Measurements from ENCODE around the gene RXFP4.

Gene RXFP4

DNA sequence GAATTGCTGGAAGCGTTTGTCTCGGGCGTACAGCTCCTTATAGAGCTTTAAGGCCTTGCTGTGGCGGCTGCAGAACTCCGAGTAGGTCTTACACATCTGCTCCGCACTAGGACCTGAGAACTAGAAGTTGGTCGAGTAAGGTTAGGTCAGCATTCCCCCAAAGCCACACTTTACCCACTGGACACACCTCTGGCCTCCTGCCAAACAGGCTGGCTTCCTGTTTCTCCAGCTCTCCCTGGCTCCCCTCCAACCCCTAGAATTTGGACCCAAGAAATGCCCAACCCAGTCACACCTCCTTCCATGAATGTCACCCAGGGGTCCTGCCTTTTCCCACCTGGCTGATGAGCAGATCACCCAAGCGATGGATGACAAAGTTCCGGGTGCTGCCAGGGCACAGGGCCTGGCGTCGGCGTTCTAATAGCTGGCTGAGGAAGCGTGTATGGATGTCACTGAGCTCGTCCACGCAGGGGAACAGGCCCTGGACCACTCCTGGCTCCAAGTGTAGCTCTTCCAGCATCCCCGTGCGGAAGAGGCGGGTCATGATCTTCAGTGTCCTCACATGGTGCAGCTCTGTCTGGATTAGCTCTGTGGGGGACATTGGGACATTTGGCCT, 21.3 kb downstream of the RXFP4 start:
- DNase-seq = no peak

DNA sequence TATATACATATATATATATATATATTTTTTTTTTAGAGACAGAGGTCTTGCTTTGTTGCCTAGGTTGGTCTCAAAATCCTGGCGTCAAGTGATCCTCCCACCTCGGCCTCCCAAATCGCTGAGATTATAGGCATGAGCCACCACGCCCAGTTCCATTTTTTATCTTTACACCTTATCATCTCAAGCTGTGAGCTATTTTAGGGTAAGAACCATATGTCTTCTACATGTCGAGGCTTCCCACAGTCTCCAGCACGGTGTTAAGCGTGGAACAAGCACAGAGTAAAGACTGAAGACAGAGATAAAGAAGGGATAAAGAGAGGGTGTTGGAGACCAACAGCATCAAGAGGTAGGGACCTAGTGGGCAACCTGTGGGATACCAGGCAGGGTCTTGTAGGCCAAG, 22.8 kb downstream of the RXFP4 start:
- DNase-seq = no peak

DNA sequence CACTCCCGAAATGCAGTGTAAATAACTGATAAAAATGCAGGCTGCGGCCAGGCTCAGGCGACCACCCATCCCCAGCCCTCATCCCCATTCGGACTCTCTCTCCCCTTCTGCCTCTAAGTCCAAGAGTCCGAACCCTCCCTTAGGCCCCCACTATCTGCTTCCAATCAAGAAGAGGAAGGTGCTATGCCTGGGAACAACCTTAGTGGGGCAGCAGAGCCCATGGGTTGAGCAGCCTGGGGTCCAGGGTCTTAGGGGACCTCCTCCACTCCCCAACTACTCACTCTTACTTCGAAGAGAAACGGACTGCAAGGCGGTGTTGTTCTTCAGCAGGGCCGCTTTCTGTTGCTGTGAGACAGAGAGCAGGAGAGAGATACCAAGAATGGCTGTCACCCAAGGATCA, 24.7 kb downstream of the RXFP4 start:
- no peak for DNase-seq

DNA sequence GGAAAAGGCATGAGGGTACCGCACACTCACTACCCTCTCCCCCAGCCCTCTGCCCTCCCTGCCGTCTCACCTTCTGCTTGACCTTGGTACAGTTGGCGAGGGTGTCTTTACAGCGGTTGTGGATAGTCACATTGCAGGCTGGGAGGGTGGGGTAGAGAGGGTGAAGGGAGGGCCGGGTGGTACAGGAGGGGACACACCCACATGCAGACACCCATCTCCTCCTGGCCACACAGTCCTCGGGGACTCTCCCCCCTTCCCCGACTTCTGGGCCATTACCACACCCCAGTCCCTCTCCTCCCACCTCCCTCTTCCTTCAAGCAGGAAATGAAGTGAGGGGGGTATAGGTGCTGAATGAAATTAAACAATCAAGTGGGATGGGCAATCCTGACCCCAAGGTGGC, 25.3 kb downstream of the RXFP4 start:
- DNase-seq = no peak

DNA sequence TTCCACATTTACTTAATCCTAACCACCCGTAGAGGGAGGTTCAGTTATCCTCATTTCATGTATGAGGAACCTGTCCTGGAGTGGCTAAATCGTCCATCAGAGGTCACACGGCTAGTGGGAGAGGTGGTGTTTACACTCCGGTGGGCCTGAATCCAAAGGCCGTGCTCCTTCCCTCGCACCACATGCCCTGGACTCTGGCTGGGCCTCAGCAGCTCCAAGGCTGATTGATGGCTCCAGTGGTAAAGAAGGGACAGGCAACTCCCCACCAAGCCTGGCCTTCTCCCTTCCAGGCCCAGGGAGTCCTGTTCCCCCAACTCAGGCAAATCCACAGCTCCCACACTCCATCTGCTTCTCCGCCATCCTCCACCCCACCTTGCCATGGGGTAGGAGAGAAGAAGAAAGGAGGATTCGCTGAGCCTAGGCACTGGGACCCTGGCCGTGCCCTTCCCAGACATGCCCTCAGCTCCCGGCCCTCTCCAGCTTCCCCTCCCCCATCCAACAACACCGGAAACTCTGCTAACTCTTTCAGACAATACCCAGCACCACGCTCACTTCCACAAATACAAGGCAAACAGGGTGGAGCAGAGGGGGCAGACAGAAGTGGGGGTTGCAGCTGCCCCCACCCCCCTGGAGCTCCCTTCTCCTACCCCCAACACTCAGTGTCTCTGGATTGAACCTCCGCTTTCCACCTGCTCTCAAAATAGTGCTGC, 26.1 kb downstream of the RXFP4 start:
- DNase-seq = no peak

DNA sequence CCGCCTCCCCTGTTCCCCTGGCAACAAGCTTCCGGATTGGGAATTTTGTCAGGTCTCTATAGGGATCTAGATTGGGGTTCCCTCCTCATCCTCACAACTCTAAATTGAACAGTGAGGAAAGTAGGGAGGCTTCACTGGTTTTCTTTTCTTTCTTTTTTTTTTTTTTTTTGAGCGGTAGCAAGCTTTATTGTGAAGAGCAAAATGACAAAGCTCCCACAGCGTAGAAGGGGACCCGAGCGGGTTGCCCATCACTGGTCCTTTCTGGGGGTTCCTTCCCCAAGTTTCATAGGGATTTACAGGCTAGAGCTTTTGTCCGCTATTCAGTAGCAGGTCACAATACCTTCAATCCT, 26.6 kb downstream of the RXFP4 start:
- no peak for DNase-seq

DNA sequence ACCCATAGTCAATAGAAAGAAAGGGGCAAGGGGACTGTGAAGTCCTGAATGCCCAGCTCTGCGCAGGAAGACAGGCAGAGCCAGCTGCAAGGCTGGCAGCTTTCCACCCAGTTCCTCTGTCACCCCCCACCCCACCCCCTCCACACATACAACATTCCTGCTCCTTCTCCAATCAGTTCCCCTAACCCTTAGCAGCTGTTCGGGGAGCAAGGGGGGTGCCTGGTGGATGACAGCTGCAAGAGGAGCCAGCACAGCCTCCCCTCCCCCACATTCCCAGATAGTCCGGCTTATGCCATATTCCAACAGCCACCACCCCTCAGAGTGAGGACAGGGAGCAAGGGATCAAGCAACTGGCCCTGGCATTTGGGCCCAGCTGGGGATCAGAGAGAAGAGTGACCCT, 27.2 kb downstream of the RXFP4 start:
- DNase-seq = peak; percentile 70

DNA sequence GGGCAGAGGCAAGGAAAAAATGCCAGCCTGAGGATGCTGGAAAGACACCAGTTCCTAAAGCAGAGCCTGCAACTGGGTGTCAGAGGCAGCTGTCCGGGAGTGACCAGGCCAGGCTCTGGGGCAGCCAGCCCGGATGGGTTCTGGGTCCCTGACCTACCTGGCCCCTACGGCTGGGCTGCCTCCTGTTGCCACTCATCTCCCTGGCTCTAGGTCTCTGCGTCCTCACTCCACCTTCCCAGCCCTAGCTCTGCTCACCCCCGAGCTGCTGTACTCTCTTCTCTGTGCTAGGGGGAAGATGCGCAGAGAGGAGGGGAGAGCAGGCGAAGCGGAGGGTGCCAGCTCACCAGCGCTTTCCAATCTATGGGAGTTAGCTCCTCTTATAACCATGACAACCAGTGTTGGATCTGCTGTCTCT, 27.9 kb downstream of the RXFP4 start:
- no peak for DNase-seq

DNA sequence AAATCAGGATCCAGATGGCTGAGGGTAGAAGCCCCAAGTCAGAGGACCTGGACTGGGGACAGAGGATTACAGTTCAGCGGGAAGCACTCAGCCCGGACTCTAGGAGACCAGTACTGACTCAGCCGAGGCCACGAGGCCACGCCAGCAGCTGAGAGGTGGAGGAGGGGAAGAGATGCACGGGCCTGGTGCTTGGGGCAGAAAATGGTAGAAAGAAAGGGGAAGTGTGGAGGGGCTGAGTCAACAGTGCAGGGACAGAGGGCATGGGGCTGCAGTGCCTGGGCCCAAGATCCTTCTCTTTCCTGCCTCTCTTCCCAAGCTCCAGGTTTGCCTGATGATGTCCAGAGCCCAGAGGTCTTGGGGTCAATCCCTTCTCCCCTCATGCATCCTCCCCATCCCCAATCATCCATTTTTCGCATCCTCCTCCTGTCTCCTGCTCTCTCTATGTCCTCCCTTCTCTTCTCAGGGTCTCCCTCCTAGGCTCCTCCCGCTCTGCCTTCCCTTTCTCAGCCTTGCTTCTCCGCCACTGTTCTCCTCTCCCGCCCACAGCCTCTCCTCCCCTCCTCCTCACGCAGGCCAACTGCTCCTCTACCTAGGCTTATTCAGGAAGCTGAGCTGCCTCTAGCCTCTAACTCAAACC, 29.2 kb downstream of the RXFP4 start:
- no peak for DNase-seq

DNA sequence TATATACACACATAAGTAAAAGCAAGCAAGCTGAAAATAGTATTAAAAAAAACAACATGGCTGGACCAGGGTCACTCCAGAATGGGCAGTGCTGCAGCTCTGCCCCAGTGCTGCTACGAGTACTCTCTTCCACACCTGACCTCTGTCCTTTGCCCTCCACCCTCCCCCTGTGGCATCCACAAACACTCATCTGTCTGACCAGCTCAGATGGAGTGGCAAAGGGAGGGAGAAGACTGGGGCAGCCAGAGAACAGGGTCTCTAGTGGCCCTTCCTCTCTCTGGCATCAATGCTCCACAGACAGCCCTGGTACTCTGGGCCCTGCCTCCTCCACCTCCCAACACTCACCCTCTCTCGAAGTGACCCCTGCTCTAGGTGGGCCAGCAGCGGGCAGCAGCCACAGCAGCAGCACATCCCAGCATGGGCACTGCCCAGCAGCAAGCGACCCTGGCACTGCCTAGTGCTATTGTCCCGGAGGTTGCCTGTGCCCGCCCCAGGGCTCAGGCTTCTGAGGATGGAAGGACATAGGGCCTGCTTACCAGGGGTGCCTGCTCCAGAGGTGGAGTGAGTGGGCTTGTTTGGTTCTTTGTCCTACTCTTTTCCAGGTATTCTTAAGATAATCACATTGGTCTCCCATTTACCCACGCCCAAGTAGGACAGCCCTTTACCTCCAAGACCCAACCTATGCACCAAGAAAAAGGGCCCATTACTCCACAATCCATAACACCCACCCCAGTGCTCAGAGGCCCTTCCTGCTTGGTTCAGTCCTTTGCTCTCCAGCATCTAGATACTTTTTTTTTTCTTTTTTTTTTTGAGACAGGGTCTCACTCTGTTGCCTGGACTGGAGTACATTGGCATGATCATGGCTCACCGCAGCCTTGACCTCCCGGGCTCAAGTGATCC, 30.7 kb downstream of the RXFP4 start:
- no peak for DNase-seq

DNA sequence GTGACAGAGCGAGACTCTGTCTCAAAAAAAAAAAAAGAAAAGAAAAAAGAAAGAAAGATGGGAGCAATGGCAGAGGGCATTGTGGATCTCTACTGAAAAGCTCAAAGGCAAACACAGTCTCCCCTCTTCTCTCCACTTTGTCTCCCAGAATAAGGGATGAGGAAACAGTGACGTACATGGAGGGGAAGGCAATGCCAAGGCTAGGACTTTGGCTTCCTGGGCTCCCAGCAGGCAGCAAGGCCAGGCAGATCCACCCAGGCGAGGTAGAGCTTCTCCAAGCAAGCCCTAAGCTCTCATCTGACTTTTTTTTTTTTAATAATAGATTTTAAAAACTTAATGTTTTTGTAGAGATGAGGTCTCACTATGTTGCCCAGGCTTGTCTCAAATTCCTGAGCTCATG, 32.3 kb downstream of the RXFP4 start:
- DNase-seq = no peak

DNA sequence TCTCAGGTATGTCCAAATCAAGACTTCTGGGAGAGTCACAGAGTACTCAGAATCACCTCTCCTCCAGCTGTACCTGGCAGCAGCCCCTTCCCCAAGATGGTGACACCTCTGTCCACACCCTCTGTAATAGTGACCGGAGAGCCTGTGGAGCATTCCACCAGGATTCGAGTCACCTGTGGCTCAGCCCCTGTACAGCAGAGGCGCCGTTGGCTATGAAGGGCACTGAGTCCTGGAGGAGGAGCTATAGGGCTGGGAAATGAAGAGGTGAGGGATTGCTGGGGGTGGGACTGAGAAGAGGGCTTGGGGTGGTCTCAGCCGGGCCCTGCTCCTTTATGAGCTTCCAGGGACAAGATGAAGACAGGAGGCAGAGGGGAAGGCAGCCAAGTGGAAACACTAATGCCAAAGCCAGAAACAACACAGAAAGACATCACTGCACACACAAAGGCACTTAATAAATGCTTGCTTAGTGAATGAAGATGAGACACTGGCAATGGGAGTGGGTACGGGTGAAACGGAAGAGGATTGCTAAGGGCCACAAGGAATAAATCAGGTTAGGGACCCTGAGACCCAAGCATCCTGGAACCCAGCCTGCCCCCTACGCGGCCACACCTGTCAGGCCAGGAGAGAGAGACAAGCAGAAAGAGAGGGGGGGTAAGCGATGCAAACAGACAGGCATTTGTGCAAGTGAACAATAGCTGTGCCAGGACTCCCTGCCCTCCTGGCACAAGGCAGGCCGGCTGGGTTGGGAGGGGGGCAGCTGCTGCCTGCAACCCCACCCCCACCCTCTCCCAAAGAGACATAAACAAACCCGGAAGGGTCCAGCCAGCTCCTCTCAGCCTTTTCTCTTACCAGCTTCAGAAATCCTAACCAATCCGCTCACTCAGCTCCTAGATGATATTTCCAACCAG, 33.0 kb downstream of the RXFP4 start:
- peak; percentile 71 for DNase-seq

DNA sequence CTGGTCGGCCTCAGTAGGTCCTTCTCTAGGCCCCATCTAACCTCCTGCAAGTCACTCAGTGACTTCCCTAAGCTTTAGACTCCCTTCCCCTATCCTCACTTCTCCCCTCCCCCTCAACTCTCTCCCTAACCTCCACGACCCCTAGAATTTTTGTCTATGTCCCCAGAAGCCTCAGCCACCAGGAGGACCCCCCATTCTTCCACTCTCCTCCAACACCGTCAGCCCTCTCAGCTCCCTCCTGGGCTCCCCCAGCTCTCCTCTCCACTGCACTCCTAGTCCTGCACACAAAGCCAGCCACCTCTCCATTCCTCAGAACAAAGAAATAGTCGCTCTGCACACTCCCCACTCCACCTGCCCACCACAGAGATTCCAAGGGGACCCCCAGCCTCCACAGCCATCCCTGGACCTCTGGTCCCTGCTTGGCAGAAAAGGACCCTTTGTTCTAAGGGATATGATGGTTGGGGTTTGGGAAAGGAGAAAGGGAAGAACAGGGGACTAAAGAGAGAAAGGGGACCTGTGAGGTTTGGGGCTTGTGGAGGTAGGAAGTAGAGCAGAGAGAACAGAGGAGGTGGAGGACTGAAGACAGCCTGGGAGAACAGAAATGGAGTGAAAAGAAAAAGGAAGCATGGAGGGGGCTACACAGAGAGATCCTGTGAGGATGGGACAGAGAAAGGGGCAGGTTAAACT, 34.1 kb downstream of the RXFP4 start:
- peak; percentile 20 for DNase-seq

DNA sequence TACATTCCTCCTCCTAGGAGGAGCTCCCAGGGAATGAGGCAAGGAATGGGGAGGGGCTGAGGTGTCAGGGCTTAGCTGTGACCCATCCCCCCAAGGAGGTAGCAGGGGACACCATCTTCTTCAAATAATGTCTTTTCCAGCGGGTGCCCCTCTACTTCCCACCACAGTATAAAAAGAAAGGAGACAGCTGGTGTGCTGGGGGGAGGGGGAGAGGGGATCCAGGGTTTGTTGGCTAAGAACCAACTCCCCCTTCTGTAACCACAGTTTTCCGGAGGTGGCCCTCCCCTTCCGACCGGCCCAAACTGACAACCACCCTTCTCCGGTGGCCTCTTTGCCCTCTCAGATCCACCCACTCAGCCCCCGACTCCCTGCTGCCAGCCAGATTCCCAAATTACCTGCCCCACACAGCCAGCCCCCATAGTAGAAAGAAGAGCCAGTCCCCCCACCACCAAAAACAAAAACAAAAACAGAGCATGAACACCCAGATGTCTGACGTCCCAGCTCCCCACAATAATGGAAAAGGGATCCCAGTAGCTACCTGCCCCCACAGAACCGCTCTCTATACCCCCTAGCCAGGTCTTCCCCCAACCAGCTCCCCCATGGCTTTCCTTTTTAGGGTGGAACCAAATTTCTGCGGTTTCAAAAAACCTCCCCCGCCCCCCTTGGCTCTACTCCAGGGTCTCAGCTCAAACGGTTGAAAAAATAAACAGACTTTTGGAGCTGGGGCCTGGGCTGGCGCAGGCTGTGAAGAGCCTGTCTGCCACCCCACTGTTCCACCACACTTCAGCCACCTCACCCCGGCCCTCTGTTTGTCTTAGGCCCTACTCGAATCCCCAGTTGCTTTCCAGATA, 34.8 kb downstream of the RXFP4 start:
- peak; percentile 89 for DNase-seq

DNA sequence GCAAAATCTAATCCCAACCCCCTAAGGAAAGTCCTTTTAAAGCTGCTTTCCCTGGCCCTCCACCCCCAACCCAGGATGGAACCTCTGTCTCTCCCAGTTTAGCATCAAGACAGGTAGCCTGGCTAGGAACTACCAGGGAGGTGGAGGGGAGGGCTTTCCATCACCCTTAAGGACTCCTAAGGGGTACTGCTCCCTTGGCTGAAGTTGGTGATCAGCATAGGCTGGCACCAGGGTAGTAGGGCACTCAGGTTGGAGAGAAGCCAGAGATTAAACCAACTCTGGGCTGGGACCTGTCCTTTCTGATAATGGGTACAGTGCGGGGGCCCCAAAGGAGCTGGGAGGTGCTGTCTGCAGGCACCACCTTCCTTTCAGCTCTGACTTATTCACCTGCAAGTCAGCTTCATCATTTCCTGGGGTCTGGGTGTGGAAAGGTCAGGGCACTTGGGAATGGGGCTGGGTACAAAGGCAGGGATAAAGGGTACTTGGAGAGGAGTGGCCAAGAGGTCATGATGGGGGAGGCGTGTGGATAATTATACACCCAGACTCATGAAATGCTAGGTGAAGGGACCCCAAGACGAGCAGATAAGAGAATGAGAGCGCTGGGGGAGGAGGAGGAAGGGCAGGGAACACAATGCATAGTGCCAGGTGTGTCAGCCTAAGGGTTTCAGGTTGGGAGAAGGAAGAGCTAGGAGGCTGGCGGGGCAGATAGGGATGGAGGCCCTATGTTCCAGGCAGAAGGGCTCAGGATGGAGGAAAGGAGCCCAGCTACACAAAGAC, 35.7 kb downstream of the RXFP4 start:
- DNase-seq = peak; percentile 41

DNA sequence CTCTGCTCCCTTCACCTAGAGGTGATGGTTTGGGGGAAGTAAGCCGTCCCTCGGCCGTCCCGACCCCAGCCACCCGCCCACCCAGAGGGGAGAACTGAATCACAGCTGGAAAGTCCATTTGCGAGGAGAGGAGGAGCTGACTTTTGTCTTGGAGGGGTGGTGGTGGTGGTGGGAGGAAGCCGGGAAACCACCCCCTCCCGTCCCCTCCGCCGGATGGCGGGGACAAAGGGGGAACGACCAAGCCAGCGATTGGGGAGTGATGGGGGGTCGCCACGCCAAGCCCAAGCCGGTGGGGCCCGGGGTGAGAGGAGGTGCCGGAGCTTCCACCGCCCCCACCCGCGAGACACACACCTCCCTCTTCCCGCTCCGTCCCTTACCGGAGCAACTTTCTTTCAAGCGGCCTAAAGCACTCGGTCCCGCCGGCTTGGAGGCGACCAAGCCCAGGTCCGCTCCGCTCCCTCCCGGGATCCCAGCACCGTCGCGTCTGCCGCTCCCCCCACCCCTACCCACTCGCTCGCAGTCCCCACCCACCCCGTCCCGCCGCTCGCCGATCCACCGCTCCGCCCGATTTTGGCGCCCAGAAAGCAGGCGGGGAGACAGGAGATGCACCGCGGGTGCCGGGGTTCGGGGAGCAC, 36.4 kb downstream of the RXFP4 start:
- peak; percentile 41 for DNase-seq

DNA sequence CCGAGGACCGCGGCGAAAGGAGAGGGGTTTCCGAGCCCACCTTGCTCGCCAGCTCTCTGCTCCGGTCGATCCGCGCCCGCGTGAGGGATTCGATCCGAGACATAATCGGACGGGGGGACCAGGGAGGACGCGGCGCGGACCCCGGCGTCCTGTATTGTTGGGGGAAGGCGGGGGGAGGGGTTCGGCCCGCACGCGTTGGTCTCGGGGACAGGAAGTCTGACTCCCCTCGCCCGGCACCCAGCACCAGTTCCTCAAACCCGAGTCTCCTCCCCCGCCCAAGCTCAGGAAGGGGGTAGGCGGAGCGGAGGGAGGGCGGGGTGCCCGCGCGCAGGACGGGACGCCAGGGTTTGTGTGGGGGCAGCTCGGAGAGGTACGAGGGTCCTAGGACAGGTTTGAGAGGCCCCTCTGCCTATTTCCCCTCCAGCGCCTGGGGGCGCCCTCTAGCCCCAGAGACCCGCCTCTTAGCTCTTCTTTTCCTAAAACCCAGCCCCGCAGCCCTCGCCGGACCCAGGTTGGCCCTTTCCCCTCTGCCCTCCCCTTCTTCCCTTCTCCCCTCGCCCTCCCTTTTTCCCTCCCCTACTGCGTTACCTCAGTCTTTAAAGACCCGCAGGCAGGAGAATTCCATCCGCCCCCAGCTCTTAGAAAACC, 37.0 kb downstream of the RXFP4 start, which contains the start of gene ARHGEF2:
Gene ARHGEF2, minus strand, starts transcription at position 223 of the 648 bp plus-strand sequence. Its CDS starts 120 bp downstream, at position 103.
- DNase-seq = peak; percentile 47

DNA sequence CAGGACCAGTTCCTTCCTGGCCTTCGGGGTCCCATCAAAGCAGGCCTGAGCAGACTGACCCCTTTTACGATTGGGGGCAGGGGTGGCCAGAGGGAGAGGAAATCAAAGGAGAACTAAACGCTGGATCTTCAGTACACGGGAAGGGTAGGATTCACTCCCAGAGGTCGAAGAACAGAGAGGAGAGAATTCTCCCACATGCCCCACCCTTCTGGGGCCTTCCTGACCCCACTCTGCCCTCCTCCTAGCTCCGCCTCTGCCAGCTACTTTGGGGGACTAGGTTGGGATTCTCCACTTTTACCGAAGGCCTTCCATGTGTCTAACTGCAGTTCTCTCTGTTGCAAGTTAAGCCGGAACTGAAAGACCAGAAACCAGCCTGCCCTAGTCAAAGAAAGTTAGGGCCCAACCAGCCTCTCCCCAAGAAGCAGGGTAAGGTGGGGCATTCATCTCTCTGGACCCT, 37.6 kb downstream of the RXFP4 start:
- DNase-seq = no peak
